GM12874 (cell line): Measurements from ENCODE around the gene ZBP1.

Experiments used
- TF ChIP-seq, protein P1 (sequence below): IDR thresholded peaks from 2 replicates; pipeline ENCODE4 v1.5.1; 2011; ENCODE audit warnings: low read depth, mild to moderate bottlenecking, control low read depth, low read length, moderate library complexity; ENCODE audit not compliant: insufficient read depth

Gene ZBP1

DNA sequence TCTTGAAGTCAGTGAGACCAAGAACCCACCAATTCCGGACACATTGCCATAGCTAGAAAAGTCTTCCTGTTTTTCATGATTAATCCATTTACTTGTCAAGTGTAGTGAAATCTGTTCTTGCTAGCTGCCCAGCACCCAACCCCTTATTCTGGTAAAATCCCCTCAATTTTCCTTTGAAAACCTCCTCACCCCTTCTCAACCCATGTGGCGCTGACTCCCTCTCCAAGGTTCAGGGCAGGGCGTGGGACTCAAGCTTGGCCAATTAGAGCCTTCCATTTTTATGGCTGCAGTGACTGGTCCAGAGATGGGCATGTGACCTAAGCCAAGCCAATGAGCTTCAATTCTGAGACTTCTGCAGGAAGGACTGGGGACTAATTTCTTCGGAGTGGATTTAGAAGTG, 9.8 kb upstream of the ZBP1 start:
- TF ChIP-seq, protein P1, sequence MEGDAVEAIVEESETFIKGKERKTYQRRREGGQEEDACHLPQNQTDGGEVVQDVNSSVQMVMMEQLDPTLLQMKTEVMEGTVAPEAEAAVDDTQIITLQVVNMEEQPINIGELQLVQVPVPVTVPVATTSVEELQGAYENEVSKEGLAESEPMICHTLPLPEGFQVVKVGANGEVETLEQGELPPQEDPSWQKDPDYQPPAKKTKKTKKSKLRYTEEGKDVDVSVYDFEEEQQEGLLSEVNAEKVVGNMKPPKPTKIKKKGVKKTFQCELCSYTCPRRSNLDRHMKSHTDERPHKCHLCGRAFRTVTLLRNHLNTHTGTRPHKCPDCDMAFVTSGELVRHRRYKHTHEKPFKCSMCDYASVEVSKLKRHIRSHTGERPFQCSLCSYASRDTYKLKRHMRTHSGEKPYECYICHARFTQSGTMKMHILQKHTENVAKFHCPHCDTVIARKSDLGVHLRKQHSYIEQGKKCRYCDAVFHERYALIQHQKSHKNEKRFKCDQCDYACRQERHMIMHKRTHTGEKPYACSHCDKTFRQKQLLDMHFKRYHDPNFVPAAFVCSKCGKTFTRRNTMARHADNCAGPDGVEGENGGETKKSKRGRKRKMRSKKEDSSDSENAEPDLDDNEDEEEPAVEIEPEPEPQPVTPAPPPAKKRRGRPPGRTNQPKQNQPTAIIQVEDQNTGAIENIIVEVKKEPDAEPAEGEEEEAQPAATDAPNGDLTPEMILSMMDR: no peak

DNA sequence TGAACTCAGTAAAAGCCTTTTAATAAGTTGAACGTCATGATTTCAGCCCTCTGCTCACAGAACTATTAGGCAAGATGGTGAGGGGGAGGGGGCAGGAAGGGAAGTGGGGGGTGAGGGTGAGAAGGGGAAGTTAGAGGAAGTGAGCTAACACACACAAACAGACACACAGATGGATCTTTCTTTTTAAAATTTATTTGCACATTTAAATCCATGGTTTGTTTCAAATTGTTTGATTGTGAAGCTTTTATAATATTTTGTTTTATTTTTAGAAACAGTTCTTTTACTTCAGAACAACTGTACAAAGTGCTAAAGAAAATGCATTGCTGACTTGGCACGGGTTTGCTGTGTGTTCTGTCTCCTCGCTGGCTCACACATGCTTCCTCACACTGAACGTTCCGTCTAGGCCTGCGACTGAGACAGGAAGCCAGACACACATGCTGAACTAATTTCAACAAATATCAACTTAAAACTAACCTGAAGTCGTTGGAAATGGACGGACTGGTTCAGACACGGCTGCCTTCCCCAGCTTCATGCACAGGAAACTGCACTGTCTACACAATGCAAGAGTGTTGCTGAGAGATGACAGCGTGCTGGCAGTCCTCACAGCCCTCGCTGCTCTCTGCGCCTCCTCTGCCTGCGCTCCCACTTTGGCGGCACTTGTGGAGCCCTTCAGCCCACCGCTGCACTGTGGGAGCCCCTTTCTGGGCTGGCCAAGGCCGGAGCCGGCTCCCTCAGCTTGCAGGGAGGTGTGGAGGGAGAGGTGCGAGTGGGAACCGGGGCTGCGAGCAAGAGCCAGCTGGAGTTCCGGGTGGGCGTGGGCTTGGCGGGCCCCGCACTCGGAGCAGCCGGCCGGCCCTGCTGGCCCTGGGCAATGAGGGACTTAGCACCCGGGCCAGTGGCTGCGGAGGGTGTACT, 8.1 kb upstream of the ZBP1 start:
- TF ChIP-seq, protein P1: no peak

GRCh38 chr20:57627339-57627738, 7.1 kb upstream of the ZBP1 start:
- TF ChIP-seq, protein P1: no peak

- TF ChIP-seq, protein P1: no peak
Measured at GRCh38 chr20:57625978-57626377, 5.8 kb upstream of the ZBP1 start.

- TF ChIP-seq, protein P1: no peak
Measured at GRCh38 chr20:57625181-57625958, 5.1 kb upstream of the ZBP1 start.

DNA sequence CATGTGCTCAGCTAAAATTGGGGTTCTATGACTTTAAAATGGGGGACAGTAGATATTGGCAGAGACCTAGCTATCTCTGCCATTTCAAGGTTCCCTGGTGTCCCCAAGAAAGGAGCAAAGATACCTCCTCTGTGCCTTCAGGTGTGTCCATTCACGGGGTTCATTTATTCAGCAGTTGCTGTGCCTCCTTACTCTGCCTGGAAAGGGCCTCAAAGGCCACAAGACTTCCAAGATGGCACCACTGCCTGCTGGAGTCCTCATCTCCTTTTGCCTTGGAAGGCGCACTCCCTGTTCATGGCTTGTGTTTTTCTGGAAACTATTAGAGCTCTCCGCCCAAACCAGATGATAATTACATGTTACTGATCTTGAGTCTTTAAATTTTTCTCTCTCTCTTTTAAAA, 3.9 kb upstream of the ZBP1 start:
- TF ChIP-seq, protein P1: no peak
